Cortex of kidney (tissue), 1 donor: ENCODE results near the gene TAC3.

Experiments used
- DNase-seq: peaks from one replicate; lab custom pipeline; 2025; lab: John Stamatoyannopoulos, UW

TAC3 gene

GRCh38 chr12:57005980-57006808 lies 10.1 kb downstream of the TAC3 start, which contains the start of gene ZBTB39:
ZBTB39 (minus strand) TSS chr12:57006546; CDS start chr12:57004917, 1,629 bp downstream.
- DNase-seq = no peak

GRCh38 chr12:57004651-57005050 lies 11.7 kb downstream of the TAC3 start:
- no peak for DNase-seq

GRCh38 chr12:57003395-57003794 lies 12.9 kb downstream of the TAC3 start:
- no peak for DNase-seq

- no peak for DNase-seq
These were observed 14.9 kb downstream of the TAC3 start for GRCh38 chr12:57001448-57001906.

GRCh38 chr12:57000393-57000792 lies 15.9 kb downstream of the TAC3 start:
- no peak for DNase-seq

- DNase-seq = no peak
These were observed 16.9 kb downstream of the TAC3 start for GRCh38 chr12:56999456-56999855.

GRCh38 chr12:56998981-56999380 lies 17.3 kb downstream of the TAC3 start:
- no peak for DNase-seq

- DNase-seq = no peak
These were observed 18.0 kb downstream of the TAC3 start for GRCh38 chr12:56998316-56998715.

- DNase-seq = no peak
These were observed 19.4 kb downstream of the TAC3 start for GRCh38 chr12:56996793-56997545.

GRCh38 chr12:56995930-56996496 lies 20.3 kb downstream of the TAC3 start:
- DNase-seq = no peak

GRCh38 chr12:56995201-56995929 lies 21.0 kb downstream of the TAC3 start:
- DNase-seq = no peak

- no peak for DNase-seq
These were observed 22.0 kb downstream of the TAC3 start for GRCh38 chr12:56994231-56994746.

- DNase-seq = no peak
These were observed 23.0 kb downstream of the TAC3 start for GRCh38 chr12:56993346-56993745.

- DNase-seq = no peak
These were observed 24.7 kb downstream of the TAC3 start for GRCh38 chr12:56991319-56992246.

GRCh38 chr12:56990648-56991318 lies 25.5 kb downstream of the TAC3 start:
- no peak for DNase-seq

- no peak for DNase-seq
These were observed 26.3 kb downstream of the TAC3 start for GRCh38 chr12:56989861-56990610.

GRCh38 chr12:56988207-56988739 lies 28.1 kb downstream of the TAC3 start:
- no peak for DNase-seq

GRCh38 chr12:56987551-56988053 lies 28.7 kb downstream of the TAC3 start:
- no peak for DNase-seq

GRCh38 chr12:56987011-56987410 lies 29.3 kb downstream of the TAC3 start:
- DNase-seq = no peak
